Stimulated activated CD8-positive, alpha-beta memory T cell treated with anti-CD3 and anti-CD28 coated beads, Interleukin-12 subunit alpha, Interleukin-12 subunit beta, amount 100 ng/mL, for 24 hours (primary cell): ENCODE data around the gene SUFU.
"Not testable (repeated sequence)": the region's sequence is repeated elsewhere in the genome, so short reads cannot be mapped to it uniquely, and the experiment has no call there.

Experiments
- DNase-seq: peaks from one replicate; pipeline ENCODE4 v3.0.0-alpha.2; 2020; ENCODE audit errors: extremely low read depth

The SUFU gene

GRCh38 chr10:102650655-102651454 lies 147.1 kb downstream of the SUFU start:
- no peak for DNase-seq

DNA sequence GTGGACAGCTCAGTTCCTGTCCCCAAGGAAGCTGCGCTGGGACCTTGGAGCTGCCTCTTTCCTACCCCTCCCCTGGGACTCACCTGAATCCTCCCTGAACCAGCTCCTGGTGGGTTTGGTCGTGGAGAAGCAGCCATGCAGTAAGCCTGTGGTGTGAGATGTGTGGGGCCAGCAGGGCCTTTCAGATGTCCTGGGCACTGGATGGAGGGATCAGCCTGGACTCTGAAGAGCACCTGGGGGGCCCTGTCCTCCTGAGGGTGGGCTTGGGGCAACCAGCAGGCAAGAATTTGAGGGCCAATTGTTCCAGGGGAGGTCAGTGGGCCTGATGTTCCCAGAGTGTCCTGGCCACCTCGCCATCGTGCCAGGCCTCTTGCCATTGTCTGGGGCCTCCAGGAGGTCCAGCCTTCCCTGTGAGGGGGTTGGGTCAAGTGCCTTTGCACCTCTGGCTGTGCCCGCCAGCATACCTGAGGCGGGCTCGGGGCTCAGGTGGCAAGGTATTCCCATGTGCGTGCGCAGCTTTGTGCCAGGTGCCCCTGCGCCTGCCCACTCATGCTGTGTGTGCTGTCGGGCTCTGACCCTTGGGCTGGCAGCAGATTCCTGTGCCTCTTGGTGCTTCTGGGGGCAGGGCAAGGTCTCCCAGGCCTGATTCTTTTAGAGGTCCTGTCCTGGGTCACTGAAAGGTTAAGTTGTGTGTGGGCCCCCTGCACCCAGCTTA lies 147.8 kb downstream of the SUFU start:
- no peak for DNase-seq

- DNase-seq, result no peak
Measured at GRCh38 chr10:102652170-102652916, 148.6 kb downstream of the SUFU start.

- DNase-seq, result no peak
Measured at GRCh38 chr10:102653060-102653459, 149.3 kb downstream of the SUFU start.

DNA sequence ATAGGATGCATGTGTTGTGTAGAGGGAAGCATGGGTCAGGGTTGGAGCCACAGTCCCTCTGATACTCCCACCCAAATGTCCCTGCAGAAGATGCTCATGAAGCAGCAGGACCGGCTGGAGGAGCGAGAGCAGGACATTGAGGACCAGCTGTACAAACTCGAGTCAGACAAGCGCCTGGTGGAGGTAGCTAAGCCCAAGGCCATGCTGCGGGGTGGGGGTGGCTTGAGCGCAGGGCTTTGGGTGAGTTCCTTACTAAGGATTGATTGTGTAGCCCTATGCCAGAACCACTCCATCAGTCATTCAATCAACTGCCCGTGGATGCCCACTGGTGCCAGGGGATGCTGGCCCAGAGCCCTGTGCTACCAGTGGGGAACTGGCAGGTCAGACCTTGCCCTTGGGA lies 150.8 kb downstream of the SUFU start:
- DNase-seq, result no peak

DNA sequence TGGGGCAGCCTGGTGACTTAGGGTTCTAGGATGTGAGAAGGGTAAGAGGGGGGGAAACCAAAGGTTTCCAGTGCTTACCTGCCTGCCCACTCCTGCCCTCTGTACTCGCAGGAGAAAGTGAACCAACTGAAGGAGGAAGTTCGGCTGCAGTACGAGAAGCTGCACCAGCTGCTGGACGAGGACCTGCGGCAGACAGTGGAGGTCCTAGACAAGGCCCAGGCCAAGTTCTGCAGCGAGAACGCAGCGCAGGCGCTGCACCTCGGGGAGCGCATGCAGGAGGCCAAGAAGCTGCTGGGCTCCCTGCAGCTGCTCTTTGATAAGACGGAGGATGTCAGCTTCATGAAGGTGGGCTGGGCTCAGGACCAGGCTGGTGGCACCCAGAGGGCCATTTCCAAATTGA lies 151.2 kb downstream of the SUFU start:
- no peak for DNase-seq

- no peak for DNase-seq
Measured at GRCh38 chr10:102656026-102656425, 152.3 kb downstream of the SUFU start.

DNA sequence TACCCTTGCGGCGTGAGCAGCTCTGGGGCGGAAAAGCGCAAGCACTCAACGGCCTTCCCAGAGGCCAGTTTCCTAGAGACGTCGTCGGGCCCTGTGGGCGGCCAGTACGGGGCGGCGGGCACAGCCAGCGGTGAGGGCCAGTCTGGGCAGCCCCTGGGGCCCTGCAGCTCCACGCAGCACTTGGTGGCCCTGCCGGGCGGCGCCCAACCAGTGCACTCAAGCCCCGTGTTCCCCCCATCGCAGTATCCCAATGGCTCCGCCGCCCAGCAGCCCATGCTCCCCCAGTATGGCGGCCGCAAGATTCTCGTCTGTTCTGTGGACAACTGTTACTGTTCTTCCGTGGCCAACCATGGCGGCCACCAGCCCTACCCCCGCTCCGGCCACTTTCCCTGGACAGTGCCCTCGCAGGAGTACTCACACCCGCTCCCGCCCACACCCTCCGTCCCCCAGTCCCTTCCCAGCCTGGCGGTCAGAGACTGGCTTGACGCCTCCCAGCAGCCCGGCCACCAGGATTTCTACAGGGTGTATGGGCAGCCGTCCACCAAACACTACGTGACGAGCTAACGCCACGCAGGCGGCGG lies 153.1 kb downstream of the SUFU start:
- DNase-seq, result no peak

- no peak for DNase-seq
Measured at GRCh38 chr10:102657451-102657850, 153.7 kb downstream of the SUFU start.

GRCh38 chr10:102657984-102658724 lies 154.4 kb downstream of the SUFU start:
- DNase-seq, result no peak

- no peak for DNase-seq
Measured at GRCh38 chr10:102658802-102659201, 155.0 kb downstream of the SUFU start.

DNA sequence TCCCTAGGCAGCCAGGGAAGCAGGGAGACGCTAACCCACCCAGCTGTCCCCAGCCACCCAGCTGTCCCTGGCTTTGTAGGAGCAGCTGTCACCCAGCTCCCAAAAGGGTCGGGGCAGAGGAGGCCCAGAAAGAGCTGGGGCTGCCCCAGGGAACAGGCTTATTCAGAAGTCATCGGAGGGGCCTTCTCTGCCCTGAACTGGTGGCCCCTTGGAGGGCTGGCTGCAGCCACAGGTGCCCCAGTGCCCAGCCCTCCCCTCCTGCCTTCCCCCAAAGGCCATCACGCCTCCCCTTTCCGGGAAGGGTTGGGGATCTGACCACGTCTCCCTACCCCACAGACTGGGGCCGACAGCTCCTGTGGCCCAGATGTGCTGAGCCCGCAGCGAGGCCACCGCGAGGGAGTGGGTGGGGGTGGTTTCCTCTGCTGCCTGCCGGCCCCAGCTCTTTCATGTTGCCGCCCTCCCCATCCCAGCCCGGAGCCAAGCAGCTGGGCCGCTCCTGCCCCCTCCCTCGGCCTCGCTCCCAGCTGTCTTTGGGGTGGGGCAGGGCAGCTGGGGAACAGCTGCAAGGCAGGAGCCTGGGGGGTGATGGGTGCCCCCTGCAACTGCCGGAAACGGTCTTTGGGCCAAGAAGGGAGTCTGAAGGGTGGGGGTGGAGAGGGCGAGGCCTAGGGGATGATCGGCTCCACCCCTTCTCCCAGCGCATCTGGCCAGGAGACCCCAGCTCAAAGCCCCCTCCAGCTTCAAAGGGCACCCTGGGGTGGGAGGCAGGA lies 157.3 kb downstream of the SUFU start:
- no peak for DNase-seq

DNA sequence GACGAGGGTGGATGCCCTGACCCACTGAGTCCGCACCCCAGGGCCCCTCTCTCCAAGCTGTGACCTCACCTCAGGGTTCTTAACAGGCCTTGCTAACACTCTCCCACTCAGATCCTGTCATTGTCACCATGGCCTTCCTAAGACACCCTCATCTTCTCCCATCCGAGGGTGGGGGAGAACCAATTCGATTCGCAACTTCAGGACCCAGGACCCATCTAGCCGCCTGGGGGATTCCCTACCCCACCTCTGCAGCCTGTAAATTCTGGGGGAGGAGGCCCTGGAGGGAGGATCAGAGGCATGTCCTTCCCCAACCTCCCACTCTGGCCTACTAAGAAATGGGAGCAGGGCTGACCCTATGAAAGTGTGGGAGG lies 157.9 kb downstream of the SUFU start:
- DNase-seq, result no peak

DNA sequence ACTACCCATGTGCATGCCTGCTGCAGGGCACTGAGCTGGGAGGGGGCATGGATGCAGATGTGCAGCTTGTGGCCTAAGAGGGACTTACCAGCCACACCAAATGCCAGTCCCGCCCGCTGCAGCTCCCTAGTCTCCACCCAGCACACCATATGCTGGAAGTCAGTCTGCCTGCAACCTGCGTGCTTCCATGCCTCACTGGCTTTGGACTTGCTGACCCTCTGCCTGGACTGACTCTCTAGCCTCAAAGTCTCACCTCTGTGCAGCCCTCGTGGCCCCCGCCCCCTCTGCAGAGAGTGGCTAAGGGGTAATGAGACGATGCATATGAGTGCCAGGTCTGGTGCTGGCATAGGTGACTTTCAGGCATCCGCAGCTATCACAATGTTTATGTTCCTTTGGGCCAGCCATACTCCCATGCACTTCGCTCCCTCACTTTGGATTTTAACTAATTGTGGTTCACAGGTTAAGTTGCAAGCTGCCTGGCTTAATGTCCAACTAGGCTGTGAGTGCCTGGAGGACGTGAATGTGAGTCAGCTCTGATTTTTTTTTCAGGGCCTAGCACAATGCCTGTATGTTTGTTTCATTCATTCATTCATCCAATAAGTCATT lies 162.2 kb downstream of the SUFU start:
- DNase-seq, result no peak

GRCh38 chr10:102667411-102667810 lies 163.6 kb downstream of the SUFU start:
- not testable (repeated sequence) for DNase-seq

- no peak for DNase-seq
Measured at GRCh38 chr10:102668326-102669107, 164.7 kb downstream of the SUFU start.

GRCh38 chr10:102669206-102670064 lies 165.7 kb downstream of the SUFU start:
- no peak for DNase-seq

- no peak for DNase-seq
Measured at GRCh38 chr10:102670065-102670670, 166.4 kb downstream of the SUFU start.
